Skeletal muscle cell (primary cell): ENCODE data around the gene PGD.
"Not testable (repeated sequence)": the region's sequence is repeated elsewhere in the genome, so short reads cannot be mapped to it uniquely, and the experiment has no call there.

Experiments used
- DNase-seq: peaks from one replicate; pipeline ENCODE4 v3.0.0-alpha.2; 2010; ENCODE audit warnings: low read depth
- H3K4me3 ChIP-seq: 2 replicates; pipeline ENCODE4 v1.5.1; 2011; ENCODE audit warnings: low read depth, mild to moderate bottlenecking, control low read depth, low read length, moderate library complexity

The PGD gene

GRCh38 chr1:10389271-10389973 is 9.4 kb upstream of the PGD start:
- no peak for DNase-seq
- H3K4me3 ChIP-seq = no peak overlapping the region

- no peak overlapping the region for H3K4me3 ChIP-seq
Measured at GRCh38 chr1:10396870-10397269, 2.0 kb upstream of the PGD start.

DNA sequence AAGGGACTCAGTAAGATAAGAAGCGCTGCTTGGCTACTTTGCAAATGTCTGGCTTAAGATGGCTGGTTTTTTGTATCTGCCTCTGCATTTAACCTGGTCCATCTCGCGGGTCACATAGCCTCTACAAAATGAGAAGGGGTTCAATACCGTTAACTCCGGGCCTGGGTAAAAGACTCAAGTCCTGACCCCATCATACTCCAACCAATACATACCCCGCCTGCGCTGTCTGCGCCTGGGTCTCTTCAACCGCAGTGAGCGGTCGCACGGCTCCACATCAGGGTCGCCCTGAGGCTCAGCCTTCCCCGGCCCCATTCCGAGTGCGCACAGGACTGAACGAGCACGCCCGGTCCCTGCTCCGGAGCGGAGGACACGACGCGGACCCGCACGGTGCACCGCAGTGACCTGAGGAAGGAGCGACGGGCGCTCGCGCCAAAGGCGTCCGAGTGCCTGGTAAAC is 558 bp upstream of the PGD start:
- DNase-seq = no peak
- H3K4me3 ChIP-seq = peak overlapping the region; percentile 94

More at GRCh38 chr1:10396870-10397269, 2.0 kb upstream of the PGD start:
- DNase-seq = no peak

DNA sequence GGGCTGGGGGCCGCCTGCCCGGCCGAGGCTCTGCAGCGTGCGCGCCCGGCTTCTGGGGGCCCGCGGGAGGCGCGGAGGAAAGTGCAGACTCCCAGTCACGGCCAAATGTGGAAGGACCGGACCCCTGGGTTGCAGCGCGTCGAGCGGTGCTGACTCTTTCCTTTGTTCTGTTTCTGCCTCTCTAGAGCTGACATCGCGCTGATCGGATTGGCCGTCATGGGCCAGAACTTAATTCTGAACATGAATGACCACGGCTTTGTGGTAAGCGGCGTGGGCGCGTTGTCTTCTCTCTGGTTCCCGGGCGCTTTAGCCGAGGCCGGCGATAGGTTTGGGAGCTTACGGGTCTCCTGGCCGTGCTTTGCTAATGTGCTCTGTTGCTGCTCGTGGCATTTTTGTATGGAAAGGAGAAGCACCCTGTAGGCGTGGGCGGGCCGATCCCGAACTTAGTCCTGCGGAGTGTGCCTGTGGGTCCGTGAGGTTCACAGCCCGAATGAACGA is 629 bp downstream of the PGD start:
- peak overlapping the region; percentile 94 for H3K4me3 ChIP-seq
- DNase-seq = no peak

- H3K4me3 ChIP-seq = peak overlapping the region; percentile 94
- no peak for DNase-seq
Measured at GRCh38 chr1:10400013-10400412, 1.1 kb downstream of the PGD start.

- DNase-seq = no peak
- peak overlapping the region; percentile 94 for H3K4me3 ChIP-seq
Measured at GRCh38 chr1:10401281-10401680, 2.4 kb downstream of the PGD start.

DNA sequence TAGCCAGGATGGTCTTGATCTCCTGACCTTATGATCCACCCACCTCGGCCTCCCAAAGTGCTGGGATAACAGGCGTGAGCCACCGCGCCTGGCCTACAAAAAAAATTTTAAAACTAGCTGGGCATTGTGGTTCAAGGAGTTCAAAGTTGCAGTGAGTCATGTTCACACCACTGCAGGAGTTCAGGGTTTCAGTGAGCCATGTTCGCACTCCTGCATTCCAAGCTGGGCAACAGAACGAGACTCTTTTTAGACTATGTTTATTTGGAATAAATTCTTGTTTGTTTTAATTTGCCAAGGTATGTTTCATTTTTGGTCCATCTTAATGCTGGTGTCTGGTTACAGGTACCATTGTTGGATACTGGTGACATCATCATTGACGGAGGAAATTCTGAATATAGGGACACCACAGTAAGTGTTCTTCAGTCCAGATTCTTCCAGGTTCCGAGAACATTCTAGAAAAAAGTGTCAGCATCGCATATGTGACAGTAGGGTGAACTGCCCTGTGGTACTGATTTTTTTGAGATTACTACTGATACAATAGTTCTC is 3.9 kb downstream of the PGD start:
- DNase-seq = no peak

GRCh38 chr1:10407201-10407600 is 8.3 kb downstream of the PGD start:
- H3K4me3 ChIP-seq = no peak overlapping the region
- no peak for DNase-seq

More for the DNA sequence above, 3.9 kb downstream of the PGD start:
- no peak overlapping the region for H3K4me3 ChIP-seq

GRCh38 chr1:10415211-10415930 is 16.5 kb downstream of the PGD start:
- H3K4me3 ChIP-seq = no peak overlapping the region
- DNase-seq = peak; percentile 75

- not testable (repeated sequence) for DNase-seq, H3K4me3 ChIP-seq
Measured at GRCh38 chr1:10415967-10416366, 17.1 kb downstream of the PGD start.

GRCh38 chr1:10418741-10419140 is 19.9 kb downstream of the PGD start:
- DNase-seq, H3K4me3 ChIP-seq: not testable (repeated sequence)

DNA sequence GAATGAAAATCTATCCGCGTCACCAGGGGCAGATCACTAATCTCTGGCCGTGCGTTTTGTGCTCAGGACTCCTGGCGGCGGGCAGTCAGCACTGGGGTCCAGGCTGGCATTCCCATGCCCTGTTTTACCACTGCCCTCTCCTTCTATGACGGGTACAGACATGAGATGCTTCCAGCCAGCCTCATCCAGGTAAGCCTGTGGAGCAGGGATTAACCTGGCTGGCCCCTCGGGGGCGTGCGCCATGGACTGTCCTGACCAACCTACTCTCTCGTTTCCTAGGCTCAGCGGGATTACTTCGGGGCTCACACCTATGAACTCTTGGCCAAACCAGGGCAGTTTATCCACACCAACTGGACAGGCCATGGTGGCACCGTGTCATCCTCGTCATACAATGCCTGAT is 20.5 kb downstream of the PGD start:
- no peak for DNase-seq
- H3K4me3 ChIP-seq = no peak overlapping the region

GRCh38 chr1:10421637-10422036 is 22.8 kb downstream of the PGD start:
- H3K4me3 ChIP-seq = no peak overlapping the region
- no peak for DNase-seq

- no peak for DNase-seq
- H3K4me3 ChIP-seq = no peak overlapping the region
Measured at GRCh38 chr1:10424034-10424433, 25.2 kb downstream of the PGD start.

GRCh38 chr1:10424651-10425050 is 25.8 kb downstream of the PGD start:
- H3K4me3 ChIP-seq = no peak overlapping the region
- no peak for DNase-seq

DNA sequence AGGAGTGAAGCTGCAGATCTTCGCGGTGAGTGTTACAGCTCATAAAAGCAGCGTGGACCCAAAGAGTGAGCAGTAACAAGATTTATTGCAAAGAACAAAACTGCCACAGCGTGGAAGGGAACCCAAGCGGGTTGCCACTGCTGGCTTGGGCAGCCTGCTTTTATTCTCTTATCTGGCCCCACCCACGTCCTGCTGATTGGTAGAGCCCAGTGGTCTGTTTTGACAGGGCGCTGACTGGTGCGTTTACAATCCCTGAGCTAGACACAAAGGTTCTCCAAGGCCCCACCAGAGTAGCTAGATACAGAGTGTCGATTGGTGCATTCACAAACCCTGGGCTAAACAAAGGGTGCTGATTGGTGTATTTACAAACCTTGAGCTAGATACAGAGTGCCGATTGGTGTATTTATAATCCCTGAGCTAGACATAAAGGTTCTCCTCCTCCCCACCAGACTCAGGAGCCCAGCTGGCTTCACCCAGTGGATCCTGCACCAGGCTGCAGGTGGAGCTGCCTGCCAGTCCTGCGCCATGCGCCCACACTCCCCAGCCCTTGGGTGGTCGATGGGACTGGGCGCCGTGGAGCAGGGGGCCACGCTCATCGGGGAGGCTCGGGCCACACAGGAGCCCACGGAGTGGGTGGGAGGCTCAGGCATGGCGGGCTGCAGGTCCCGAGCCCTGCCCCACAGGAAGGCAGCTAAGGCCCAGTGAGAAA is 27.1 kb downstream of the PGD start:
- not testable (repeated sequence) for DNase-seq, H3K4me3 ChIP-seq

DNA sequence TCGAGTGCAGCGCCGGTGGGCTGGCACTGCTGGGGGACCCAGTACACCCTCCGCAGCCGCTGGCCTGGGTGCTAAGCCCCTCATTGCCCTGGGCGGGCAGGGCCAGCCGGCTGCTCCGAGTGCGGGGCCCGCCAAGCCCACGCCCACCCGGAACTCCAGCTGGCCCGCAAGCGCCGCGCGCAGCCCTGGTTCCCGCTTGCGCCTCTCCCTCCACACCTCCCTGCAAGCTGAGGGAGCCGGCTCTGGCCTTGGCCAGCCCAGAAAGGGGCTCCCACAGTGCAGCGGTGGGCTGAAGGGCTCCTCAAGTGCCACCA is 27.6 kb downstream of the PGD start:
- H3K4me3 ChIP-seq, DNase-seq: not testable (repeated sequence)

DNA sequence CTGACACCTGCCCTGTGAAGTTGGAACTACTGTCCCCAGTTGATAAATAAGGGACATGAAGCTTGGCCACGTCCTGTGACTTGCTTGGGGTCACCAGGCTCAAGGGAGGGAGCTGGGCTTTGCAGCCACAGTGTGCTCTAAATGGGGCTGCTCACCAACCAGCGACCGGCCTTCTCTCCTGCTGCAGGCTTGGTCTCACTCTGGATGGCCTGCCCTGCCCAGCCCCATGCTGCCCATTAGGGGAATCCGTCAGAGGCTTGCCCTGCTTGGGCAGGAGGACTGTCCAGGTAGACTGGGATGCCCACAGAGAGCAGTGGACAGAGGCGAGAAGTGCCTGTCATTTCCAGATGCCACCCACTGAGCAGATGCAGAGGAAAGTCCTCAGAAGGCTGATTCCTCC is 30.1 kb downstream of the PGD start:
- no peak for DNase-seq
- H3K4me3 ChIP-seq = no peak overlapping the region

DNA sequence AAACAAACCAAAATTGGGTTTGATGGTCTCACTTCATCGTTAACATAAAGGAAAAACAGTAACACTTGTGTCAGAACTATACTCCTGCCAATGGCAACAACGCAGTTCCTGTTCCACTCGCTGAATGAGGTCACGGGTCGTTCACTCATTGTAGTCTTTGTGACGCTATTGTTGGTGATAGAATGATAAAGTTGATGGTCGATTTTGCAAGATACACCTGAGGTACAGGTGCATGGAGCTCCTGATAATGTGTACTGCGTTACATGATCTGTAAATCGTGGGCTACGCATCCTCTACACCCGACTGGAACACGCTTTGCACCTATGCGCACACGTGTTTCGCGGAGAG is 31.0 kb downstream of the PGD start:
- peak overlapping the region; percentile 81 for H3K4me3 ChIP-seq
- DNase-seq = no peak
